GM13976 (cell line): ENCODE measurements around the gene LYSET.
"Not testable (repeated sequence)": the region's sequence is repeated elsewhere in the genome, so short reads cannot be mapped to it uniquely, and the experiment has no call there.

Experiments
- DNase-seq: peaks from one replicate; pipeline ENCODE4 v3.0.0; 2012; ENCODE audit warnings: low spot score
- in situ Hi-C: fragments of 300-500 bp; cut with MboI; formaldehyde crosslinking; loops from one replicate; pipeline ENCODE4 v1.12.0; 2022; ENCODE audit warnings: low sequenced_read_pairs, mixed read lengths, inconsistent platforms; ENCODE audit not compliant: unreplicated experiment
- TF ChIP-seq, protein P1 (sequence below): IDR thresholded peaks from 2 replicates; pipeline ENCODE4 v1.5.1; 2012; ENCODE audit warnings: borderline replicate concordance, mild to moderate bottlenecking; ENCODE audit not compliant: insufficient read depth; ENCODE audit errors: extremely low read depth, missing control alignments, control extremely low read depth

Gene LYSET

DNA sequence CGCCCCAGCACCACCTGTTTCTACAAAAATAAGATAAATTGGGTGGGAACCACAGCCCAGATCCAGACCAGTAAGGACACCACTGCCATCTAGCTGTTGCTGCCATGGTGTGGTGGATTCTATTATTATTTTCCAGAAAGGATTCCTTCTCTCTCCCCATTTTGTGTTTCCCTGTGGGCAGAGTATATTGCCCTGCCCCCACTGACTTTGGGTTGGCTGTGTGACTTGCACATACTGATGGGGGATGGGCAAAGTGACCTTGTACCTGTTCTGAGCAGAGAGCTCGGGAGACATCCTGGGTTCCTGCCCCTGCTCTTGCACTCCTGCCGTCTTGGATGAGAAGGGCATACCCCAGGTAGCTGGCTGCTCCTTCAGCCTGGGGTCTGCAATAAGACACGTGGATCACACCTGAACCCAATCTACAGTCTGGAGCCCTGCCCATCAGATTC, 24.7 kb upstream of the LYSET start:
- TF ChIP-seq, protein P1, sequence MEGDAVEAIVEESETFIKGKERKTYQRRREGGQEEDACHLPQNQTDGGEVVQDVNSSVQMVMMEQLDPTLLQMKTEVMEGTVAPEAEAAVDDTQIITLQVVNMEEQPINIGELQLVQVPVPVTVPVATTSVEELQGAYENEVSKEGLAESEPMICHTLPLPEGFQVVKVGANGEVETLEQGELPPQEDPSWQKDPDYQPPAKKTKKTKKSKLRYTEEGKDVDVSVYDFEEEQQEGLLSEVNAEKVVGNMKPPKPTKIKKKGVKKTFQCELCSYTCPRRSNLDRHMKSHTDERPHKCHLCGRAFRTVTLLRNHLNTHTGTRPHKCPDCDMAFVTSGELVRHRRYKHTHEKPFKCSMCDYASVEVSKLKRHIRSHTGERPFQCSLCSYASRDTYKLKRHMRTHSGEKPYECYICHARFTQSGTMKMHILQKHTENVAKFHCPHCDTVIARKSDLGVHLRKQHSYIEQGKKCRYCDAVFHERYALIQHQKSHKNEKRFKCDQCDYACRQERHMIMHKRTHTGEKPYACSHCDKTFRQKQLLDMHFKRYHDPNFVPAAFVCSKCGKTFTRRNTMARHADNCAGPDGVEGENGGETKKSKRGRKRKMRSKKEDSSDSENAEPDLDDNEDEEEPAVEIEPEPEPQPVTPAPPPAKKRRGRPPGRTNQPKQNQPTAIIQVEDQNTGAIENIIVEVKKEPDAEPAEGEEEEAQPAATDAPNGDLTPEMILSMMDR: peak; percentile 14
- in situ Hi-C loops: no loop called here
- DNase-seq: peak; percentile 46

DNA sequence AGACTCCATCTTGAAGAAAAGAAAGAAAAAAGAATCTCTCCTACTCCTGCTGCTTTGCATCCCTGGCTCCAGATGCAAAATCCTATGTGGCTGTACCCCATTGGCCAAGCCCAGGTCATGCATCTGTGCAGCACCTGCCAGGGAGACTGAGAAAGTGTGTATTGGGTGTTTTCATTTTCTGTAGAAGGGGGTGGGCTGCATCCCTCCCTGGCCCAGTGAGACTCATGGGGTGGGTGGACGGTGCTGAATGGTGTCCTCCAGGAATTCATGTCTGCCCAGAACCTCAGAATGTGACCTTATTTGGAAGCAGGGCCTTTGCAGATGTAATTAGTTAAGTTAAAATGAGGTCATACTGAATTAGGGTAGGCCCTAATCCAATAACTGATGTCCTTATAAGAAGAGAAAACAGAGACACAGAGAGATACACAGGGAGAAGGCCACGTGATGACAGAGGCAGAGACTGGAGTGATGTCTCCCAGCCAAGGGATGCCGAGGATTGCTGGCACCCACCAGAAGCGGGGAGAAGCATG, 23.6 kb upstream of the LYSET start:
- TF ChIP-seq, protein P1: no peak
- DNase-seq: no peak
- in situ Hi-C loops: no loop called here

DNA sequence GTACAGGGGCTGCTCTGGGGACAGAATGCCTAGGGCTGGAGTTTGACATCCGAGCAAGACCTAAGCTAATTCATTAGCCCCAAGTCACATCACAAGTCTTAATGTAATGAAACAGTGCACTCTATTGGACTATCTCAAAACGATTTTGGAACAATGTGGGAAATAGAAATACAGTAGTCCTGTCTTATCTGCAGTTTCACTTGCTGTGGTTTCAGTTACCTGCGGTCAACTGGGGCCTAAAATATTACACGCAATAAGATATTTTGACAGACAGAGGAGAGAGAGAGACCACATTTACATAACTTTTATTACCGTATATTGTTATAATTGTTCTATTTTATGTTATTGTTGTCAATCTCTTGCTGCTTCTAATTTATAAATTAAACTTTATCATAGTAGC, 21.6 kb upstream of the LYSET start:
- in situ Hi-C loops: no loop called here
- TF ChIP-seq, protein P1: no peak
- peak; percentile 31 for DNase-seq

DNA sequence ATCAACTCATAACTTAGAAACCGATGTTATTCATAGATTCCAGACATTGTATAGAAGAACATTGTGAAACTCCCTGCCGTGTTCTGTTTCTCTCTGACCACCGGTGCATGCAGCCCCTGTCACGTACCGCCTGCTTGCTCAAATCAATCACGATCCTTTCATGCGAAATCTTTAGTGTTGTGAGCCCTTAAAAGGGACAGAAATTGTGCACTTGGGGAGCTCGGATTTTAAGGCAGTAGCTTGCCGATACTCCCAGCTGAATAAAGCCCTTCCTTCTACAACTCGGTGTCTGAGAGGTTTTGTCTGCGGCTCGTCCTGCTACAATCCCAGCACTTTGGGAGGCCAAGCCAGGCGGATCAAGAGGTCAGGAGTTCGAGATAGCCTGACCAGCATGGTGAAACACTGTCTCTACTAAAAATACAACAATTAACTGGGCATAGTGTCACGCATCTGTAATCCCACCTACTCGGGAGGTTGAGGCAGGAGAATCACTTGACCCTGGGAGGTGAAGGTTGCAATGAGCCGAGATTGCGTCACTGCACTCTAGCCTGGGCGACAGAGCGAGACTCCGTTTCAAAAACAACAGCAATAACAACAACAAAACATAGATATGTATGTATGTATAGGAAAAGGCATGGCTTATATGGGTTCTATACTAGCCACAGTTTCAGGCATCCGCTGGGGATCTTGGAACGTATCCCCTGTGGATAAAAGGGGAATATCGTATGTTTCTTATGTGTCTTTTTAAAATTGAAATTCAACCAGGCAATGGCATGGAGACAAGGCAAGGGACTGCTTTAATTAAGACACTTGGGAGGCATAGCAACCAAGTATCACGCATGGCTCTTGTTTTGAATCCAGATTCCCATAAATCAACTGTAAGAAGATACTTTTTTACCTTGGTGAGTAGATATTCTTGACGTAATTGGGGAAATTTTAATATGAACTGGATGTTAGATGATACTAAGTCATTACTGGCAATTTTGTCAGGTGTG, 19.5 kb upstream of the LYSET start:
- peak; percentile 3 for DNase-seq
- in situ Hi-C loops: not testable (repeated sequence)

DNA sequence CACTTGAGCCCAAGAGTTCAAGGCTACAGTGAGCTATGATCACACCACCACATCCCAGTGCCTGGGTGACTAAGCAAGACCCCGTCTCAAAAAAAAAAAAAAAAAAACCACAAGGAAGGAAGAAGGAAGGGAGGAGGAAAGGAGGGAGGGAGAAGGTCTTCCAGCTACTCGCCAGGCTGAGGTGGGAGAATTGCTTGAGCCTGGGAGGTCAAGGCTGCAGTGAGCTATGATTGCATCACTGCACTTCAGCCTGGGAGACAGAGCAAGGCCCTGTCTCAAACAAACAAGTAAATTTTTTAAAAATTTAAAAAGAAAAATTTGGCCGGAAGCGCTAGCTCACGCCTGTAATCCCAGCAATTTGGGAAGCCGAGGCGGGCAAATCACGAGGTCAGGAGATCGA, 16.5 kb upstream of the LYSET start:
- DNase-seq, in situ Hi-C loops: not testable (repeated sequence)

DNA sequence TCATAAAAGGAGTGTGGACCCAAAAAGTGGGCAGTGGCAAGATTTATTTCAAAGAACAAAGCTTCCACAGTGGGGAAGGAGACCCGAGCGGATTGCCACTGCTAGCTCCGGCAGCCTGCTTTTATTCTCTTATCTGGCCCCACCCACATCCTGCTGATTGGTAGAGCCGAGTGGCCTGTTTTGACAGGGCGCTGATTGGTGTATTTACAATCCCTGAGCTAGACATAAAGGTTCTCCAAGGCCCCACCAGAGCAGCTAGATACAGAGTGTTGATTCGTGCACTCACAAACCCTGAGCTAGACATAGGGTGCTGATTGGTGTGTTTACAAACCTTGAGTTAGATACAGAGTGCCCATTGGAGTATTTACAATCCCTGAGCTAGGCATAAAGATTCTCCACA, 15.5 kb upstream of the LYSET start:
- DNase-seq, in situ Hi-C loops: not testable (repeated sequence)

DNA sequence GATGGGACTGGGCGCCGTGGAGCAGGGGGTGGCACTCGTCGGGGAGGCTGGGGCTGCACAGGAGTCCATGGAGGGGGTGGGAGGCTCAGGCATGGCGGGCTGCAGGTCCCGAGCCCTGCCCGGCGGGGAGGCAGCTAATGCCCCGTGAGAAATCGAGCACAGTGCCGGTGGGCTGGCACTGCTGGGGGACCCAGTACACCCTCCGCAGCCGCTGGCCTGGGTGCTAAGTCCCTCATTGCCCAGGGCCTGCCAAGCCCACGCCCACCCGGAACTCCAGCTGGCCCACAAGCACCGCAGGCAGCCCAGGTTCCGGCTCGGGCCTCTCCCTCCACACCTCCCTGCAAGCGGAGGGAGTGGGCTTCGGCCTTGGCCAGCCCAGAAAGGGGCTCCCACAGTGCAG, 15.0 kb upstream of the LYSET start:
- DNase-seq, in situ Hi-C loops: not testable (repeated sequence)

DNA sequence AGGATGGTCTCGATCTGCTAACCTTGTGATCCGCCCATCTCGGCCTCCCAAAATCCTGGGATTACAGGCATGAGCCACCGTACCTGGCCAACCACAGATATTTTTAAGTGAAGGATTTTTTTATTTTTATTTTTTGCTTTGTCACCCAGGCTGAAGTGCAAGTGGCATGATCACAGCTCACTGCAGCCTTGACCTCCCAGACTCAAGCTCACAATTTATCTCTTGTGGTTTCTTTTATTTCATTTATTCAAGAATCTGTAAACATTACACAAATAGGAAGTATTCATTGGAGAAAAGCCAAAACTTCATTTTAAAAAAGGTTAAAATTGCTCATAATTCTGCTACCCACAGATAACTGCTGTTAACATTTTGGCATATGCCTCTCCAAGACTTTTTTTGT, 13.7 kb upstream of the LYSET start:
- in situ Hi-C loops: no loop called here
- TF ChIP-seq, protein P1: no peak
- DNase-seq: no peak
